MM.1S (cell line): ENCODE data around the gene CUL5.

Source experiments
- EZH2 ChIP-seq: fragments of 300-600 bp; sonication (generic); optimal IDR thresholded peaks from 2 replicates; pipeline ENCODE3; 2017; ENCODE audit warnings: low read depth, mild to moderate bottlenecking, antibody characterized with exemption, low read length, mixed read lengths
- EZH2phosphoT487 ChIP-seq: fragments of 300-600 bp; sonication (generic); IDR thresholded peaks from 2 replicates; pipeline ENCODE4 v1.6.1; 2018; ENCODE audit warnings: antibody characterized with exemption, low read length

GRCh38 chr11:108037636-108038035, 28.9 kb downstream of the CUL5 start:
- no peak for TF ChIP-seq EZH2
- TF ChIP-seq EZH2phosphoT487 = no peak
